ENCODE data around the gene PRAMEF12.

GRCh38 chr1:12778907-12779306 lies 5.4 kb downstream of the PRAMEF12 start:
- no peak for TF ChIP-seq POLR2A (IDR thresholded peaks at IDR 0.05; ENCODE audit: low read length)
- TF ChIP-seq GATA1 (IDR thresholded peaks at IDR 0.05; ENCODE audit: low read depth, low read length) = no peak
